LNCAP (cell line): ENCODE data around the gene GULP1.

Experiments
- TF ChIP-seq, protein P1 (sequence below): fragments of 450-650 bp; IDR thresholded peaks from 2 replicates; pipeline ENCODE4 v1.5.1; 2017; ENCODE audit warnings: mild to moderate bottlenecking

The GULP1 gene

DNA sequence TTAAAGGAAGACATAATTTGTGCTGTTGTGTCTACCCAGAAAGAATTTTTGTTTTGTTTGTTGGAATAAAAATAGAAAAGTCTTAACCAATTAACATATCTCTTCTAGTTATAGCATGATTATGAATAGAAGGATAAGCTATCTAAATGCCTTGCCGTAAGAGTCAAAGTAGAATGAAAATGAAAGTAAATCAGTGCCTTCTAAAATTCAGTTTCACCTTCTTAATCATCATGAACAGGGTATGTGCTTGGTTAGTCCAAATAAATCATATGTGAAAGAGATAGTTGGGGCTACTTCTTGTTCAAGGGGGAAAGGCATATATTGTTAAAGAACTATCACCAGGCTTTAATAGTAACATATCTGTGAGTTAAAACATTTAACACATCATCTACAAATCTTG is 91.5 kb downstream of the GULP1 start:
- TF ChIP-seq, protein P1, sequence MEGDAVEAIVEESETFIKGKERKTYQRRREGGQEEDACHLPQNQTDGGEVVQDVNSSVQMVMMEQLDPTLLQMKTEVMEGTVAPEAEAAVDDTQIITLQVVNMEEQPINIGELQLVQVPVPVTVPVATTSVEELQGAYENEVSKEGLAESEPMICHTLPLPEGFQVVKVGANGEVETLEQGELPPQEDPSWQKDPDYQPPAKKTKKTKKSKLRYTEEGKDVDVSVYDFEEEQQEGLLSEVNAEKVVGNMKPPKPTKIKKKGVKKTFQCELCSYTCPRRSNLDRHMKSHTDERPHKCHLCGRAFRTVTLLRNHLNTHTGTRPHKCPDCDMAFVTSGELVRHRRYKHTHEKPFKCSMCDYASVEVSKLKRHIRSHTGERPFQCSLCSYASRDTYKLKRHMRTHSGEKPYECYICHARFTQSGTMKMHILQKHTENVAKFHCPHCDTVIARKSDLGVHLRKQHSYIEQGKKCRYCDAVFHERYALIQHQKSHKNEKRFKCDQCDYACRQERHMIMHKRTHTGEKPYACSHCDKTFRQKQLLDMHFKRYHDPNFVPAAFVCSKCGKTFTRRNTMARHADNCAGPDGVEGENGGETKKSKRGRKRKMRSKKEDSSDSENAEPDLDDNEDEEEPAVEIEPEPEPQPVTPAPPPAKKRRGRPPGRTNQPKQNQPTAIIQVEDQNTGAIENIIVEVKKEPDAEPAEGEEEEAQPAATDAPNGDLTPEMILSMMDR, result no peak

DNA sequence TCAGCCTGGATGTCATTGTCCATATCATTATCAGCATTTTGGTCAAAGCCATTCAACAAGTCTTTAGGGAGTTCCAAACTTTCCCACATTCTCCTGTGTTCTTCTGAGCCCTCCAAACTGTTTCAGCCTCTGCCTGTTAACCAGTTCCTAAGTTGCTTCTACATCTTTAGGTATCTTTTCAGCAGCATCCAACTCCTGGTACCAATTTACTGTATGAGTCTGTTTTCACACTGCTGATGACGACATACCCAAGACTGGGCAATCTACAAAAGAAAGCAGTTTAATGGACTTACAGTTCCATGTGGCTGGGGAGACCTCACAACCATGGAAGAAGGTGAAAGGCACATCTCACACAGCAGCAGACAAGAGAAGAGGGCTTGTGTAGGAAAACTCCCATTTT is 94.2 kb downstream of the GULP1 start:
- TF ChIP-seq, protein P1, result no peak

DNA sequence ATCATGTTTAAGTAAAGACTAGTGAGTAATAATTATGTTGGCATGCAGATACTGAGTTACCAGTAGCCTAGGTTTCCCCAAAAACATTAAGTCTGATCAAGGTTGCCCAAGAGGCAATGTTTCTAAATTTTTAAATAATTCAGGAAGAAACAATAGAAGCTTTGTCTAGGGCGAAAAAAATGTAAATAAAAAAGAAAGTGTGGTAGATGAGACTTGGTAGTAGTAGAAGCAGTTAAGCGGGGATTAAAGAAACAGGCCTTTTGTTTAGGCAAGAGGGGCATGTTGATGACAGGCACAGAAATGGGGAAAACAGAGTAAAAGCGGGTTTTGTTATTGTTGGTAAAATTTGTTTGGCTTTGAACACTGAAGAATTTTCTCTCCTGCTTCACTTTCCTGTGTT is 97.2 kb downstream of the GULP1 start:
- TF ChIP-seq, protein P1, result no peak

DNA sequence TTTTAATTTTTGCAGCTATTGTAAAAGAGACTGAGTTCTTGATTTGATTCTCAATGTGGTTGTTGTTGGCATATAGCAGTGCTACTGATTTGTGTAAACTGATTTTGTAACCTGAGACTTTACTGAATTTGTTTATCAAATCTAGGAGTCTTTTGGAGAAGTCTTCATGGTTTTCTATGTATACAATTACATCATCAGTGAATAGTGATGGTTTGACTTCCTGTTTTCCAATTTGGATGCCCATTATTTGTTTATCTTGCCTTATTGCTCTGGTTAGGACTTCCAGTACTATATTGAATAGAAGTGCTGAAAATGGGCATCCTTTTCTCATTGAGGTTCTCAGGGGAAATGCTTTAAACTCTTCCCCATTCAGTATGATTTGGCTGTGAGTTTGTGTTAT is 99.7 kb downstream of the GULP1 start:
- TF ChIP-seq, protein P1, result no peak

DNA sequence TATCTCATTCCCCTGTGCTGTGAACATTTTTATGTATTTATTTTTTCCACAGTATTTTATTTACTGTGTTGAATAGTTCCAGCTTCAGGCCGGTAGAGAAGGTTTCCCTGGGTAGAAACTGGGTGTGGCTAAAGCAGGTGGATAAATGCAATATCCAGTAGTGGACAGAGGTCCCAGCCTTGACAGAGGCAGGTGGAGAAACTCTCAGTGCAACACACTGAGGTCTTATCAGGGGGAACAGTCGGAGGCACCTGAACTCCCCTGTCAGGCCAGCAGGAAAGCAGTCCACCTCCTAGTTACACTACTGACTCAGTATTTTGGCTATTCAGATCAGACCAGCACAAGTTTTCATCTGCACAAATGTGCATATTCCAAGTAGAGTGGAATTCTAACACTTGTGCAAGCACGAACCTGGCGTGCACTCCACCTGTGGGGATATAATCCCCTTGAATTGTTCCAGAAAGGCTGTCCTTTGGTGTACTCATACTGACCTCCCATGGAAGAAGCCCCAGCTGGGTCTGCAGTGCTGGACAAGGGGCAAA is 103.3 kb downstream of the GULP1 start:
- TF ChIP-seq, protein P1, result no peak

DNA sequence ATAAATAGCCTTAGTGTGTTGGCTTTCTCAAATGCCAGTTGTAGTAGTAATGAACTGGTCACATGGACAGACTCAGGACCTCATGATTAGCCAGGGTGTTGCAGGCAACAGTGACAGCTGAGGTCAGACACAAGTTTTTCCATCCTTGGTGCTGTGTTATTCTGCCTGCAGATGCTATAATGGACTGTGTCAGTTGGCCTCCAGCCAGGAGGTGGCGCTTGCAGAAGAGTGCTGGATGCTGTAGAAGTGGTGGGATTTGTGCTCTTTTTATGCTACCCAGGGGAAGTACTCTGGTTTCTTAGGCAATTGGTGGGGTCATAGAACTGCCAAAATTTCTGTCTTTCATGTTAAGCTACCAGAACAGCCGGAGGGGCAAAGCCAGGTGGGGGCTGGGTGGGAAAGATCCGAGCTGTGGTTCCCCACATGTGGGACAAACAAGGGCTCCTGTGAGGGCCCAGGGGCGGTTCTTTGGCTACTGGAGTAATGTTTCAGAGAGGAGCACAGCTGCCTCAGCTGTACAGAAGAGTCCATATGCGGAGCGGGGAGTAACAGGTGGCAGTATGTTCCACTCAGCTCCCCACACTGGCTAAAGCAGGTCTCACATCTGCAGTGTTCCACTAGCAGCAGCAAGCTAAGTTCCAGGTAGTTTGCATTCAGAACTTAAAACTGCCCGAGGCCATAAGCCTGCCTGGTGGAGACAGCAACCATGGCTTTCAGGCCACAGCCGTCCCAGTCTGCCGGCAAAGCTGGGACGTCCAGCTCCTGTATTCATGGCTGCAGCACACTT is 104.4 kb downstream of the GULP1 start:
- TF ChIP-seq, protein P1, result no peak

DNA sequence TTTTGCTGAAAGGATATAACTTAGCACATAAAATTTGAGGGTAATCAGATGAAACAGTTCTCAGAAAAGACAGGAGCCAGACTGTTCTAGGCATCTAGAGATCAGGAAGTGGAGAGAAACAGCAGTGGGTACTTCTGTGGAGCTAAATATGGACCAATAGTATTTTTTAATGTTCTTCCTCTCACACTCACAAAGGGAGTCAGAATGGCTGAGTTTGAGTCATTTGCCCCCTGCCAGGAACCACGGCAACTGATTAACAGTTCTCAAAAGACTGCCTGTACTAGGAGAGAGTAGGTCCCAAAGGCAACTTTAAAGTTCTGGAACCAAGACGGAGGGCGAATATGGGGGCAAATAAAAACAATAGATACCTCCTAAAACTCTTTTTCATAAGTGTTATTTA is 107.5 kb downstream of the GULP1 start:
- TF ChIP-seq, protein P1, result no peak

DNA sequence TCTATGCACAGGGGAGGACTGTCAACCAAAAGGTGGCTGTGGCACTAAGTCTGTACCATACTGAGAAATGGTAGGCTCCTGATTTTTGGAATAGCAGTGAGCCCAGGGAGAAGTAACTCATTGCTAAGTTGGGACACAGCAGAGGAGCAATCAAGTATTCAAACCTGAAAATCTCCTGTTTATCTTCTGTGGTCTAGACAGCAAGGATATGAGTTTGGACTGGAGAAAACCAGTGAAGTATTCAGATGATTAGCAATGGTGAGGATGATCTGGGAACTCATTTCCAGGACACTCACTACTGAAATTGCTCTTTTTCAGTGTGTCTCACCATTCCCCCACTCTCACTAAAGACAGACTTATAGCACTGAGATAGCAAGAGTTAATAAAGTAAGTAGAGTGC is 112.0 kb downstream of the GULP1 start:
- TF ChIP-seq, protein P1, result no peak
